GM21447 (cell line): Measurements from ENCODE around the gene ZSWIM3.

Experiments used
- ATAC-seq: cut with Tn5 transposase; IDR thresholded peaks from one replicate; pipeline ENCODE4 v1.9.1; 2021; ENCODE audit not compliant: unreplicated experiment

Gene ZSWIM3

GRCh38 chr20:45927071-45927878, 69.9 kb downstream of the ZSWIM3 start:
- ATAC-seq, result no peak
